Middle frontal gyrus (tissue), 1 donor: ENCODE results near the gene RNF144A.

Experiments used
- DNase-seq: peaks from one replicate; pipeline ENCODE4 v3.0.0-alpha.2; 2015; ENCODE audit warnings: low spot score; ENCODE audit errors: extremely low spot score

RNF144A gene

GRCh38 chr2:7040547-7040946 lies 123.3 kb downstream of the RNF144A start:
- no peak for DNase-seq

GRCh38 chr2:7041421-7041820 lies 124.2 kb downstream of the RNF144A start:
- no peak for DNase-seq

GRCh38 chr2:7043690-7044089 lies 126.5 kb downstream of the RNF144A start:
- DNase-seq = no peak

GRCh38 chr2:7044253-7045250 lies 127.3 kb downstream of the RNF144A start:
- peak; percentile 45 for DNase-seq

GRCh38 chr2:7045601-7046590 lies 128.7 kb downstream of the RNF144A start:
- no peak for DNase-seq

- no peak for DNase-seq
These were observed 130.4 kb downstream of the RNF144A start for GRCh38 chr2:7047661-7048060.

- DNase-seq = no peak
These were observed 131.6 kb downstream of the RNF144A start for GRCh38 chr2:7048762-7049294.

- DNase-seq = no peak
These were observed 135.2 kb downstream of the RNF144A start for GRCh38 chr2:7052404-7052803.

GRCh38 chr2:7053650-7054265 lies 136.5 kb downstream of the RNF144A start:
- no peak for DNase-seq

- no peak for DNase-seq
These were observed 140.7 kb downstream of the RNF144A start for GRCh38 chr2:7057865-7058400.

- no peak for DNase-seq
These were observed 142.9 kb downstream of the RNF144A start for GRCh38 chr2:7060156-7060555.

GRCh38 chr2:7060631-7061449 lies 143.6 kb downstream of the RNF144A start:
- DNase-seq = no peak

GRCh38 chr2:7061450-7061789 lies 144.2 kb downstream of the RNF144A start:
- DNase-seq = no peak

GRCh38 chr2:7061921-7062320 lies 144.7 kb downstream of the RNF144A start:
- no peak for DNase-seq

GRCh38 chr2:7063789-7064188 lies 146.6 kb downstream of the RNF144A start:
- no peak for DNase-seq

- no peak for DNase-seq
These were observed 151.2 kb downstream of the RNF144A start for GRCh38 chr2:7068457-7068856.

GRCh38 chr2:7070483-7070882 lies 153.3 kb downstream of the RNF144A start:
- DNase-seq = no peak

GRCh38 chr2:7071154-7071553 lies 153.9 kb downstream of the RNF144A start:
- no peak for DNase-seq

- no peak for DNase-seq
These were observed 154.8 kb downstream of the RNF144A start for GRCh38 chr2:7071916-7072556.

GRCh38 chr2:7073901-7074300 lies 156.7 kb downstream of the RNF144A start:
- DNase-seq = no peak
